SU-DHL-6 (cell line): ENCODE data around the gene MPPE1.

Source experiments
- H2AFZ ChIP-seq: fragments of 200-600 bp; sonication (generic); 2 replicates; pipeline ENCODE4 v1.6.1; 2014; ENCODE audit warnings: low read depth, mild to moderate bottlenecking, moderate library complexity, mixed read lengths, antibody characterized with exemption, low read length; ENCODE audit not compliant: severe bottlenecking
- H3F3A ChIP-seq: fragments of 200-600 bp; shearing (Covaris generic); 2 replicates; pipeline ENCODE4 v1.6.0; 2016; ENCODE audit warnings: antibody characterized with exemption, mild to moderate bottlenecking; ENCODE audit not compliant: insufficient read depth
- H3K27ac ChIP-seq: fragments of 200-600 bp; sonication (generic); 2 replicates; pipeline ENCODE4 v1.5.1; 2016; ENCODE audit warnings: low read depth, mild to moderate bottlenecking, low read length, moderate library complexity, mixed read lengths
- H3K27me3 ChIP-seq: fragments of 200-600 bp; sonication (generic), shearing (Covaris generic); 2 replicates; pipeline ENCODE4 v1.6.0; 2014; ENCODE audit warnings: mild to moderate bottlenecking, low read length
- H3K36me3 ChIP-seq: fragments of 200-600 bp; sonication (generic); 2 replicates; pipeline ENCODE4 v1.6.1; 2014; ENCODE audit warnings: mild to moderate bottlenecking, low read length, mixed read lengths
- H3K4me2 ChIP-seq: fragments of 300-600, 200-600 bp; shearing (Covaris generic), sonication (generic); 2 replicates; pipeline ENCODE4 v1.6.0; 2014; ENCODE audit warnings: low read length, low read depth, mild to moderate bottlenecking; ENCODE audit not compliant: poor library complexity, severe bottlenecking
- H3K4me3 ChIP-seq: fragments of 200-600 bp; sonication (generic); 2 replicates; pipeline ENCODE4 v1.5.1; 2014; ENCODE audit warnings: antibody characterized with exemption, low read length, mild to moderate bottlenecking, mixed read lengths; ENCODE audit not compliant: insufficient read depth, poor library complexity, severe bottlenecking
- H3K79me2 ChIP-seq: fragments of 200-600 bp; sonication (generic); 2 replicates; pipeline ENCODE4 v1.6.1; 2014; ENCODE audit warnings: mild to moderate bottlenecking, low read length, moderate library complexity; ENCODE audit not compliant: insufficient read depth
- H3K9ac ChIP-seq: fragments of 200-600 bp; sonication (generic); 2 replicates; pipeline ENCODE4 v1.7.0; 2014; ENCODE audit warnings: mild to moderate bottlenecking, low read length
- H3K9me2 ChIP-seq: fragments of 200-600 bp; sonication (generic); replicated peaks from 2 replicates; pipeline ENCODE4 v1.6.1; 2014; ENCODE audit warnings: low read length; ENCODE audit not compliant: insufficient read depth
- H3K9me3 ChIP-seq: fragments of 200-600 bp; sonication (generic); 2 replicates; pipeline ENCODE4 v1.6.1; 2014; ENCODE audit warnings: low read length, mixed read lengths; ENCODE audit not compliant: insufficient read depth
- H4K20me1 ChIP-seq: fragments of 200-600 bp; sonication (generic); 2 replicates; pipeline ENCODE4 v1.6.1; 2014; ENCODE audit warnings: low read depth, mild to moderate bottlenecking, antibody characterized with exemption, low read length, moderate library complexity, mixed read lengths
- CTCF ChIP-seq: fragments of 200-600 bp; sonication (generic); IDR thresholded peaks from one replicate; pipeline ENCODE4 v1.5.1; 2017; ENCODE audit warnings: antibody characterized with exemption, mild to moderate bottlenecking, low read length, moderate library complexity; ENCODE audit not compliant: insufficient read depth, poor library complexity, severe bottlenecking
- EZH2phosphoT487 ChIP-seq: fragments of 200-600 bp; sonication (generic), shearing (Covaris generic); conservative IDR thresholded peaks from 2 replicates; pipeline ENCODE4 v1.6.1; 2018; ENCODE audit warnings: mild to moderate bottlenecking, antibody characterized with exemption, low read length, moderate library complexity, mixed read lengths

MPPE1 gene

GRCh38 chr18:11847811-11848210 is 60.3 kb downstream of the MPPE1 start:
- no peak for TF ChIP-seq EZH2phosphoT487
- TF ChIP-seq CTCF = no peak
- H2AFZ ChIP-seq = no peak overlapping the region
- no peak overlapping the region for H3K27ac ChIP-seq
- H3K79me2 ChIP-seq = peaks cover 16% of the 10 kb centered on the region
- H3K9me2 ChIP-seq = no peaks in the 10 kb centered on the region
- H3K9ac ChIP-seq = no peak overlapping the region
- H3K36me3 ChIP-seq = no peaks in the 10 kb centered on the region
- H3K9me3 ChIP-seq = no peaks in the 10 kb centered on the region
- no peaks in the 10 kb centered on the region for H4K20me1 ChIP-seq
- no peak overlapping the region for H3K4me2 ChIP-seq
- no peak overlapping the region for H3K4me3 ChIP-seq
- H3F3A ChIP-seq = no peaks in the 10 kb centered on the region
- no peaks in the 10 kb centered on the region for H3K27me3 ChIP-seq

DNA sequence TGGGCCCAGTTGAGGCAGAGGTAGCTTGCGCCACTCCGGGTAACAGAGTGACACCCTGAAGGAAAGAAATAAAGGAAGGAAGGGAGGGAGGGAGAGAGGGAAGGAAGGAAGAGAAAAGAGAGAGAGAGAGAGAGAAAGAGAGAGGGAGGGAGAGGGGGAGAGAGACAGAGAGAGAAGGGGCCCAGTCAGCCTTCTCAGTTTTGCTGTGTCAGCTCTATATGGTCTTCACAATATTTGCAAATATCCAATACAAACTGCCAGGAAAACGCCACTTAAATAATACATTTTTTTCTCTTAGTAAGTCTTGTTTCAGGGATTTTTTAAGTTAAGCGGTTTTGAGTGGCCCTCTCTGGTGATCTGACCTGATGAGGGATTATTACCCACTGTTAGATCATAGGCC is 62.5 kb downstream of the MPPE1 start:
- no peaks in the 10 kb centered on the region for H3K9me2 ChIP-seq
- no peak overlapping the region for H3K9ac ChIP-seq
- no peaks in the 10 kb centered on the region for H3F3A ChIP-seq
- H3K36me3 ChIP-seq = no peaks in the 10 kb centered on the region
- H3K79me2 ChIP-seq = no peaks in the 10 kb centered on the region
- no peak overlapping the region for H2AFZ ChIP-seq
- H3K27ac ChIP-seq = no peak overlapping the region
- H3K27me3 ChIP-seq = no peaks in the 10 kb centered on the region
- no peaks in the 10 kb centered on the region for H4K20me1 ChIP-seq
- H3K9me3 ChIP-seq = no peaks in the 10 kb centered on the region
- H3K4me3 ChIP-seq = no peak overlapping the region
- no peak for TF ChIP-seq EZH2phosphoT487
- TF ChIP-seq CTCF = no peak
- no peak overlapping the region for H3K4me2 ChIP-seq

- Histone ChIP-seq H3K4me3 (no peak overlapping the region), H3K79me2 (no peaks in the 10 kb centered on the region), H2AFZ (no peak overlapping the region), H3K9ac (no peak overlapping the region), H3K9me3 (no peaks in the 10 kb centered on the region), H3F3A (no peaks in the 10 kb centered on the region), H4K20me1 (no peaks in the 10 kb centered on the region), H3K27ac (no peak overlapping the region), H3K4me2 (no peak overlapping the region), H3K9me2 (no peaks in the 10 kb centered on the region), H3K27me3 (no peaks in the 10 kb centered on the region), H3K36me3 (no peaks in the 10 kb centered on the region)
- TF ChIP-seq CTCF (no peak), EZH2phosphoT487 (no peak)
Measured at GRCh38 chr18:11844436-11844835, 63.7 kb downstream of the MPPE1 start.

- Histone ChIP-seq H3K4me2 (no peak overlapping the region), H3K9me3 (no peaks in the 10 kb centered on the region), H3K9ac (no peak overlapping the region), H3K27ac (no peak overlapping the region), H3K36me3 (no peaks in the 10 kb centered on the region), H2AFZ (no peak overlapping the region), H3K9me2 (no peaks in the 10 kb centered on the region), H3F3A (no peaks in the 10 kb centered on the region), H3K4me3 (no peak overlapping the region), H4K20me1 (no peaks in the 10 kb centered on the region), H3K79me2 (no peaks in the 10 kb centered on the region), H3K27me3 (no peaks in the 10 kb centered on the region)
- TF ChIP-seq CTCF = no peak
Measured at GRCh38 chr18:11842562-11842961, 65.6 kb downstream of the MPPE1 start.
